Fibroblast of pulmonary artery (primary cell): ENCODE data around the gene PKDCC.

Experiments used
- DNase-seq: peaks from one replicate; pipeline ENCODE4 v3.0.0-alpha.2; 2010; ENCODE audit warnings: low read depth
- H3K4me3 ChIP-seq: replicated peaks from 2 replicates; pipeline ENCODE4 v1.5.1; 2011; ENCODE audit warnings: low read depth, mild to moderate bottlenecking, control low read depth, low read length, moderate library complexity
- CTCF ChIP-seq: IDR thresholded peaks from 2 replicates; pipeline ENCODE4 v1.5.1; 2011; ENCODE audit warnings: mild to moderate bottlenecking, control low read depth, low read length, inconsistent platforms; ENCODE audit errors: missing control alignments

Gene PKDCC

DNA sequence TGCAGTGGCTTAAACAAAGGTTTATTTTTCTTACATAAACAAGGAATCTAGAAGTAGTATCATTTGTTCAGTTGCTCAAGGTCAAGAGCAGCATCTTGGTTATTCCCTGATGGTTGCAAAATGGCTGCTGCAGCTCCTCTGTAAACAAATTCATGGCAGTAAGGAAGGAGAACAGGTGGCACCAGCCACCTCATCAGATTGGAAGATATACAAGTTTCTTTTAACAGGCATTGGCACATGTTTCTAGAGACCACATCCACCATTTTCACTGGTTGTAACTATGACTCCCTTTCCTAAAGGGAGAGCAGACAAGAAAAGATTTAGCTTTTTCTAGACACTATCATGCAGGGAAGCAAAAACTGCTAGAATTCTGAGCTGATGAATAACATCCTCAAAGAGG lies 46.3 kb downstream of the PKDCC start:
- TF ChIP-seq CTCF = no peak
- DNase-seq = no peak
- no peak overlapping the region for H3K4me3 ChIP-seq

DNA sequence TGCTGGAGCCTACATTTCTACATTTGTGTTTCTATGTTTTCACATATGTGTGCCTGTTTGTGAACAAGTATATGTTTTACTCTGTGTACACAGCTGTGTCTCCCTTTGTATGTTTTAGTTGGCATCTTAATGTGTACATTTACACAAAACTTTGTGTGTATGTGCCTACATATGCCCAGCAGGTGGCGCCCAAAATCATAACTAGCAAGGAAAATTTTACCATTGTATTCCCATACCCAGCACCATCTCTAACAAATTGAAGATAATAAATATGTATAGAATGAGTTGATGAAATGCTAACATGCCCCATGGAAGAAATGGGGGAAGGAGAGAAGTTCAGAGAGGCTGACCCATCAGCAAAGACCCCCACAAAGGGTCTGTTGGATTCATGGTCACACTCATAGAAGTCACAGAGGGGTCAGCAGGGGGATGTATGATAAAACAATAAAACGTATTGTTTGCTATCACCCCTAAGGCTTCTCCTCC lies 48.1 kb downstream of the PKDCC start:
- peak; percentile 89 for DNase-seq
- H3K4me3 ChIP-seq = no peak overlapping the region
- peak; percentile 70 for TF ChIP-seq CTCF

GRCh38 chr2:42096869-42097591 lies 49.2 kb downstream of the PKDCC start:
- DNase-seq = no peak
- no peak for TF ChIP-seq CTCF
- H3K4me3 ChIP-seq = no peak overlapping the region

- no peak for DNase-seq
- H3K4me3 ChIP-seq = no peak overlapping the region
- TF ChIP-seq CTCF = no peak
Observed at GRCh38 chr2:42098571-42099437, 51.0 kb downstream of the PKDCC start.

- H3K4me3 ChIP-seq = no peak overlapping the region
- DNase-seq = no peak
- no peak for TF ChIP-seq CTCF
Observed at GRCh38 chr2:42099438-42100173, 51.8 kb downstream of the PKDCC start.

DNA sequence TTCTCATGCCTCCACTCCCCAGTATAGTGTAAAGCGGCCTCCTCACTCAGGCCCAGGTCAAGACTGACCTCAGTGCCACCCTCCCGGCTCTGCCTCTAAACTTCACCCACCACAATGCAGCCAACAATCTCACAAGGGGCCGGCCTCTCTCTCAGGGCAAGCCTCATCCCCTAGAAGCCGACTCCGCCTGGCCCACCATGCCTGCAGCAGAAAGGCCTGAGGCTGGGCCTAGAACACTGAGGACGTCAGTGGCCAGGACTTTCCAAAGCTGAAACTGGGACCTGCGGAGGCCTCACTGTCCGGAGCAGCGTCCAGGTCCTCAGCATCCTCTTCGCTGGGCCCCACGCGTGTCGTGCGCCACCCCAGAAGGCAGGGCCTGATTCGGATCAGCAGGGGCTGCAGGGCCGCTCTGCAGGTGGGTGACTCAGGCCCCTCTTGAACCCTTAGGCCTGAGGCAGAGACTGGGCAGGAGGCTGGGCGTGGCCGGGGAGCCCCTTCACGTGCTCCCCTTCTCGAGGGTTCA lies 52.9 kb downstream of the PKDCC start:
- no peak for TF ChIP-seq CTCF

More for the DNA sequence above, 52.9 kb downstream of the PKDCC start:
- no peak for DNase-seq
- H3K4me3 ChIP-seq = no peak overlapping the region
